T-helper 17 cell (primary cell): Measurements from ENCODE around the gene SNX32. TPM values are rescaled to one million over a fixed set of nuclear protein-coding genes. Genes with fewer than 3 reads are reported as not detected.
A peak's percentile ranks its signal among the peaks of the same experiment; 100 is the strongest.
"Not testable (repeated sequence)": the region's sequence is repeated elsewhere in the genome, so short reads cannot be mapped to it uniquely, and the experiment has no call there.

ENCODE experiments used
- ATAC-seq: fragments of 150-1000 bp; cut with Tn5 transposase; 2 replicates; pipeline ENCODE4 v1.10.0; 2021; ENCODE audit warnings: mild to moderate bottlenecking, moderate library complexity
- DNase-seq, 3 donors: peaks; one replicate each; pipeline versions ENCODE4 v3.0.0 to v3.0.0-alpha.2; 2020 to 2021
- H3K9me3 ChIP-seq: one replicate; pipeline ENCODE4 v1.7.0; 2013; ENCODE audit warnings: low read length, mild to moderate bottlenecking; ENCODE audit not compliant: control insufficient read depth, poor library complexity, severe bottlenecking
- H3K27ac Mint-ChIP-seq: one replicate; pipeline ENCODE4 v1.8.0; 2022; ENCODE audit warnings: mild to moderate bottlenecking, moderate library complexity, mixed read lengths
- H3K27me3 Mint-ChIP-seq: one replicate; pipeline ENCODE4 v1.8.0; 2022; ENCODE audit warnings: mixed read lengths
- H3K36me3 Mint-ChIP-seq: one replicate; pipeline ENCODE4 v1.8.0; 2022; ENCODE audit warnings: low read depth, mixed read lengths
- H3K4me1 Mint-ChIP-seq: one replicate; pipeline ENCODE4 v1.8.0; 2022; ENCODE audit warnings: mild to moderate bottlenecking, mixed read lengths
- H3K4me3 Mint-ChIP-seq: one replicate; pipeline ENCODE4 v1.8.0; 2022; ENCODE audit warnings: mild to moderate bottlenecking, moderate library complexity, mixed read lengths
- total RNA-seq, 4 donors: library from RNA in 2 of 4; stranded (reverse) in 2 of 4; gene quantifications; one replicate each; pipeline ENCODE4 v1.2.3 and lab custom pipeline; 2022 to 2026

Gene SNX32
- total RNA-seq, 2 donors from 2014 or later, result 0.27 to 0.34 TPM

- Mint-ChIP-seq H3K27ac (peak within 1 kb of the TSS; percentile 98), H3K27me3 (no peaks in the 10 kb centered on the region), H3K4me1 (peaks cover 52% of the 10 kb centered on the region), H3K36me3 (no peaks in the 10 kb centered on the region), H3K4me3 (peak within 1 kb of the TSS; percentile 95)
- H3K9me3 ChIP-seq, result no peaks in the 10 kb centered on the region
- ATAC-seq, result peak; percentile 77
- DNase-seq, result peak; percentile 96 to 98 (median 97)
Observed at GRCh38 chr11:65890324-65891218, 56.8 kb downstream of the SNX32 start, which contains the start of gene CCDC85B. Gene CCDC85B, plus strand, starts transcription at chr11:65890673. Its CDS starts 111 bp downstream, at chr11:65890784.

DNA sequence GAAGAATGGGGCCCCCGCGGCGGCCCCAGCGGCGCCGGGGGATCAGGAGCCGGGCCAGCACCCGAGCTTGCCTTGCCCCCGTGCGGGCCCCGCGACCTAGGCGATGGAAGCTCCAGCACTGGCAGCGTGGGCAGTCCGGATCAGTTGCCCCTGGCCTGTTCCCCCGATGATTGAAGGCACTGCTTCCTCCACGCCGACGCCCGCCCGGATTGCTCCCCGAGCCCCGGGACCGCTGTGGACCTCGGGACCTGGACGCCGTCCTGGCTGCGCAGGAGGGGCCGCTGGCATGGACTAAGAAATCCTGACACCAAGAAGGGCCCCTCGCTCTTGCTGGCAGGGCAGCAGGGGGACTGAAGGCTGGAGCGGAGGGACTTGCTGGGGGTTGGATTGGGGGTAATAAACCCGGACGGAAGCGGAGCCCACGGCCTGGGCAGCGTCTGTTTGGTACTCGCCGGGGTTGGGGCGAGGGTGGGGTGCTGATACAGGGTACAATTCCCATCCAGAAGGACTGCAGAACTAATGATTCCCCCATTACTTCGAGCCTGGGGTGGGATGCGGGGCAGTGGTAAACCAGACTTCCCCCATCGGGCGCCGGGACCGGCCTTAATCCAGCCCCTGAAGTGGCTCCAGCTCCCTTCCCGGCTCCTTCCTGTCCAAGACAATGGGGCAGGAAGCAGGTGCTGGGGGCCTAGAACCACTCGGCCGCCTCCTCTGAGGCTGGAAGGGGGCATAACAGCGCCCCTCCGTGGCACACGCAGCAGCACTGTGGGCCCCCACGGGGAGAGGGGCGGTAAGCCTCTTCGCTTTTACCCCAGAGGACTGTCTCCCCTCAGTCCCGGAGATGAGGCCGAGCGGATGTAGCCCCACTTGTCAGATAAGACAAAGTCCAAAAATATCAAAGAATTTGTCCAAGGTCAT lies 57.7 kb downstream of the SNX32 start:
- Mint-ChIP-seq H3K36me3 (no peaks in the 10 kb centered on the region), H3K4me1 (peaks cover 51% of the 10 kb centered on the region)

GRCh38 chr11:65892137-65892540 lies 58.4 kb downstream of the SNX32 start:
- H3K4me3 Mint-ChIP-seq, result peak overlapping the region; percentile 95
- not testable (repeated sequence) for H3K36me3 Mint-ChIP-seq, DNase-seq, ATAC-seq, H3K9me3 ChIP-seq, H3K27me3 Mint-ChIP-seq
- H3K27ac Mint-ChIP-seq, result peak overlapping the region; percentile 98
- peaks cover 45% of the 10 kb centered on the region for H3K4me1 Mint-ChIP-seq

More for the DNA sequence above, 57.7 kb downstream of the SNX32 start:
- Mint-ChIP-seq H3K27ac (peak overlapping the region; percentile 98), H3K4me3 (peak overlapping the region; percentile 95), H3K27me3 (no peaks in the 10 kb centered on the region)
- ATAC-seq, result no peak
- no peaks in the 10 kb centered on the region for H3K9me3 ChIP-seq
- no peak for DNase-seq

- Mint-ChIP-seq H3K27me3 (no peaks in the 10 kb centered on the region), H3K27ac (peak overlapping the region; percentile 98), H3K4me3 (peak overlapping the region; percentile 95), H3K4me1 (peaks cover 40% of the 10 kb centered on the region), H3K36me3 (no peaks in the 10 kb centered on the region)
- ATAC-seq (no peak), DNase-seq (no peak)
- H3K9me3 ChIP-seq, result no peaks in the 10 kb centered on the region
Observed at GRCh38 chr11:65892661-65893317, 59.0 kb downstream of the SNX32 start.

DNA sequence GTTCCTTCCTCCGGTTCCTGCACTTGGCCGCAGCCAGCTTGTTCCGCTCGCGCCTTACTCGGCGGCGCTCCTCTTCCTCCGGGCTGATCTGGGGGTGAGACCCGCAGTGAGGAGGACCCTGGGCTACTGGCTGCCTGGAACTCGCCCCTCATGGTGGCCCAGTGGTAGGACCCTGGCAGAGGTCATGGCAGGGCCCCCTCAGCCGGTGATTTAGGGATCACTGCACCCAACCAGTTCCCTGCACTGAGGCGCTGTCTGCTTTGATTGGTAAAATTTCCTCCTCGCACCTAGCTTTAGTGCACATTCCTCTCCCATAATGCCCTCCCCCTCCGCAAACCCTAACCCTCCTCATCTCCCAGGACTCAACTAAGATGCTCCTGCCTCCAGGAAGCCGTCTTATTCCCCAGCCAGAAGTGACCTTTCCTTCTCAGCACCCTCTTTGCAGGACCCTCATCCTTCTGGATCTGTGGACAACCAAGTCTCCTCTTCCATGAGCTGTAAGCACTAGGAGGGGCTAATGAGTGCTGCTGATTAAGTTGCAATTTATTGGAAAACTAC lies 60.4 kb downstream of the SNX32 start:
- DNase-seq (no peak), ATAC-seq (no peak)
- no peaks in the 10 kb centered on the region for H3K27me3 Mint-ChIP-seq
- H3K4me3 Mint-ChIP-seq, result peak overlapping the region; percentile 95
- H3K4me1 Mint-ChIP-seq, result peaks cover 31% of the 10 kb centered on the region
- no peaks in the 10 kb centered on the region for H3K9me3 ChIP-seq
- peak overlapping the region; percentile 93 for H3K27ac Mint-ChIP-seq
- H3K36me3 Mint-ChIP-seq, result no peaks in the 10 kb centered on the region

DNA sequence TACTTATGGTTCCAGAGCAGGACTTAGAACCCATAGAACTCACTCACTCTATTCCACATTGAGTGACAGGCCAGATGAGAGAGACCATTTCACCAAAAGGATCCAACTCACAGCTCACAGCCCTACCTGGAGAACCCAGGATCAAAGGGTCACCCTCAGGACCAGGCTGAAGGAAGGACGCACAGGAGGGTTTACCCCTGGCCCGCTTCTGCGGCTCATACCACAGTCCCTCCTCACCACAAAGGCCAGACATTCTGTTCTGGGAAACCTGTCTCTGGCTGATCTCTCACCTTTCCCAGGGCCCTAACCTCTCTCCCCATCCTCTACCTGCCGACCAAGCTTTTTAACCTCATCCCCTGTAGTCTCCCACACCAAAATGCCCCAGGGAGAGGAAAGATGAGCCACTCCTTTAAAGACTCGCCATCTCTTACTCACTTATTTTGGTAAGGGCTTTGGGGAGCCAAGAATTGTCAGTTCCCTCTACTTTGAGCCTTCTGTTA lies 61.8 kb downstream of the SNX32 start:
- Mint-ChIP-seq H3K4me1 (peaks cover 19% of the 10 kb centered on the region), H3K4me3 (peak overlapping the region; percentile 3), H3K36me3 (no peaks in the 10 kb centered on the region), H3K27ac (peak overlapping the region; percentile 84), H3K27me3 (no peaks in the 10 kb centered on the region)
- DNase-seq, result no peak
- H3K9me3 ChIP-seq, result no peaks in the 10 kb centered on the region
- ATAC-seq, result no peak

DNA sequence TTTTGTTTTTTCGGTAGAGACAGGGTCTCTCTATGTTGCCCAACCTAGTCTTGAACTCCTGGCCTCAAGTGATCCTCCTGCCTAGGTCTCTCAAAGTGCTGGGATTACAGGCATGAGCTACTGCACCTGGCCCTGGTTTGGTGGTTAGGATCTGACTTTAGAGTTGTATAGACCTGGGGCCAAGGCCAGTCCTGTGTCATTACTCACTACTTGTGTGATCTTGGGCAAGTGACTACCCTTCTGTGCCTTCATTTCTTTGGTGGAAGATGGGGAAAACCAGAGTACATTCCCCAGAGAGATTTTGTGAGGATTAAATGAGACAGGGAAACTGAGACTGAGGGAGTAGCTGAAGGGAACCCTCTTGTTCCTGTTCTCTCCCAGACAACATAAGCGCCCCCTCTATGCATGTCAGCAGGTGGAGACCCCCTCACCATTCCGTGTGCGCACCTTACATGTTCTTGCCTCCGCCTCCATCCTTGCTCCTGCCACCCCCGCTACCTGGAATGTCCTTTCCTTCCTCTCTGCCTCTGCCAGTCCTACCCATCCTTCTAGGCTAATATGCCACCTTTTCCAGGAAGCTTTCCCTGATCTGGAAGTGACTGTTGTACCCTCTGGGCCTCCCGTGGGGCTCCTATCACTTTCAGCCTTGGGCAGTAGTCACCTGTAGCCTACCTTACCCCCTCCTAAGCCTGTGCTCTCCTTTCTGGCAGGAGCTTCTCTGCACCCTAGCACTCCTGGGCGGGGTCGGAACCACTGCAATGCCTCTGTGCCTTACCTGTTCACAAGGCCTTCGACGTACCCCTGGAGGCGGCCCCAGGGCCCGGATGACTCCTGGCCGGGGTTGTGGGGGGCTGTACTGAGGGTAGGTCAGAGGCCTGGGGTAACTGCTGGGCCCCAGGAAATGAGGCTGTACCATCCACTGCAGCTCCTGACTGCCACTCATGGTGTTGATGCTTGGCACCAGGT lies 62.6 kb downstream of the SNX32 start:
- Mint-ChIP-seq H3K36me3 (no peaks in the 10 kb centered on the region), H3K4me1 (peaks cover 19% of the 10 kb centered on the region), H3K27me3 (no peaks in the 10 kb centered on the region), H3K27ac (peak overlapping the region; percentile 84), H3K4me3 (peak overlapping the region; percentile 31)
- no peak for DNase-seq
- no peaks in the 10 kb centered on the region for H3K9me3 ChIP-seq
- ATAC-seq, result no peak

DNA sequence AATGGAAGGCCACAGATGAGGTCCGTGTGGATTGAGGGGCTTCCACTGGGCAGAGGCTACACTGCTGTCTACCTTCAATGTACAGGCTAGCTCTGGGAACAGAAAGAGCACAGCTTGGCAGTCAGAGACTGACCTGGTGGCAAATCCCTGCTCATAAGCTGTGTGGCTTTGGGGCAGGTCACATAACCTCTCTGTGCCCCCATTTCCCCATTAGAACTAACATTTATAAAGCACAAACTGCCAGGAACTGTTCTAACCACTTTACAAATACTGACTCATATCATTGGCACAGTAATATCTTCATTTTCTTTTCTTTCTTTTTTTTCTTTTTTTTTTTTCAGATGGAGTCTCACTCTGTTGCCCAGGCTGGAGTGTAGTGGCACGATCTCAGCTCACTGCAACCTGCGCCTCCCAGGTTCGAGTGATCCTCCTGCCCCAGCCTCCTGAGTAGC lies 63.3 kb downstream of the SNX32 start:
- ATAC-seq (no peak), DNase-seq (no peak)
- Mint-ChIP-seq H3K4me3 (peak overlapping the region; percentile 31), H3K36me3 (no peaks in the 10 kb centered on the region), H3K4me1 (peaks cover 19% of the 10 kb centered on the region), H3K27ac (no peak overlapping the region), H3K27me3 (no peaks in the 10 kb centered on the region)
- no peaks in the 10 kb centered on the region for H3K9me3 ChIP-seq

DNA sequence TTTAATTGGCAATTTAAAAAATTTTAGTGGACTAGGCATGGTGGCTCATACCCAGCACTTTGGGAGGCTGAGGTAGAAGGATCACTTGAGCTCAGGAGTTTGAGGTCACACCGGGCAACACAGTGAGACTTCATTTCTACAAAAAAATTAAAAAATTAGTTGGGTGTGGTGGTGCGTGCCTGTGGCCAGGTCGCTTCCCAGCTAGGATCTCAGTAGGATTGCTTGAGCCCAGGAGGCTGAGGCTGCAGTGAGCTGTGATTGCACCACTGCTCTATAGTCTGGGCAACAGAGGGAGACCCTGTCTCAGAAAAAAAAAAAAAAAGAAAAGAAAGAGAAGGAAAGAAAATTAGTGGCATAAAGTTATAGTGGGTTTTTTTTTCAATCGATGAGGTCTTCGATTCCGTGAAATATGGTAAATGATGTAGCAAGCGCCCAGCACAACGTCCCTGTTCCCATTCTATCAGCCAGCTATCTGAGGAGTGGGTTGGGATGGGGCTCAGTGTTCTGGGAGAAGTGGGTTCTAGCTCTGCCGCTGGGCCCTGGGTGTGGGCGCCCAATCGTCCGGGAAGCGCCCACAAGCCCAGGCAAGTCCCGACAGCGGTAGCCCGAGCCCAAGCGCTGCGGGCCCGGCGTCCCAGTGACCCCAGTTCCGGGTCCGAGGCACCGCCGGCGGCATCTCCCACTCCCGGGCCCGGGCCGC lies 65.0 kb downstream of the SNX32 start:
- Mint-ChIP-seq H3K27ac (peak overlapping the region; percentile 45), H3K27me3 (peaks cover 4% of the 10 kb centered on the region), H3K4me3 (peak overlapping the region; percentile 71), H3K36me3 (no peaks in the 10 kb centered on the region), H3K4me1 (peaks cover 10% of the 10 kb centered on the region)
- ATAC-seq (no peak), DNase-seq (no peak)
- no peaks in the 10 kb centered on the region for H3K9me3 ChIP-seq

GRCh38 chr11:65899356-65900124 lies 65.8 kb downstream of the SNX32 start:
- no peak for ATAC-seq
- H3K27ac Mint-ChIP-seq, result no peak overlapping the region

More at GRCh38 chr11:65899356-65900124, 65.8 kb downstream of the SNX32 start:
- no peaks in the 10 kb centered on the region for H3K36me3 Mint-ChIP-seq
- DNase-seq, result peak in 2 of 3 donors; percentile 45 to 47
- H3K27me3 Mint-ChIP-seq, result peaks cover 4% of the 10 kb centered on the region
- H3K4me3 Mint-ChIP-seq, result peak overlapping the region; percentile 81
- H3K9me3 ChIP-seq, result no peaks in the 10 kb centered on the region
- H3K4me1 Mint-ChIP-seq, result peaks cover 5% of the 10 kb centered on the region
